ENCODE measurements around the gene MYCBP2.

The MYCBP2 gene

GRCh38 chr13:77084755-77085154 is 242.1 kb downstream of the MYCBP2 start:
- no peak for DNase-seq

GRCh38 chr13:77079902-77080413 is 246.9 kb downstream of the MYCBP2 start:
- DNase-seq: no peak

GRCh38 chr13:77067519-77067918 is 259.4 kb downstream of the MYCBP2 start:
- no peak for DNase-seq

- DNase-seq: no peak
These were observed 261.3 kb downstream of the MYCBP2 start for GRCh38 chr13:77065461-77066147.

GRCh38 chr13:77062097-77062496 is 264.8 kb downstream of the MYCBP2 start:
- no peak for DNase-seq

- no peak for DNase-seq
These were observed 265.5 kb downstream of the MYCBP2 start for GRCh38 chr13:77061362-77061761.

GRCh38 chr13:77056886-77057285 is 270.0 kb downstream of the MYCBP2 start:
- DNase-seq: no peak

- DNase-seq: no peak
These were observed 270.5 kb downstream of the MYCBP2 start for GRCh38 chr13:77056382-77056781.

GRCh38 chr13:77055158-77055557 is 271.7 kb downstream of the MYCBP2 start:
- no peak for DNase-seq

GRCh38 chr13:77053192-77053591 is 273.7 kb downstream of the MYCBP2 start:
- no peak for DNase-seq

- no peak for DNase-seq
These were observed 278.2 kb downstream of the MYCBP2 start for GRCh38 chr13:77048681-77049080.

- no peak for DNase-seq
These were observed 279.1 kb downstream of the MYCBP2 start for GRCh38 chr13:77047649-77048343.

GRCh38 chr13:77042566-77043177 is 284.2 kb downstream of the MYCBP2 start:
- no peak for DNase-seq

- DNase-seq: no peak
These were observed 286.1 kb downstream of the MYCBP2 start for GRCh38 chr13:77040835-77041234.

- DNase-seq: no peak
These were observed 286.8 kb downstream of the MYCBP2 start for GRCh38 chr13:77040076-77040475.

GRCh38 chr13:77038907-77039480 is 287.9 kb downstream of the MYCBP2 start:
- no peak for DNase-seq

- no peak for DNase-seq
These were observed 290.6 kb downstream of the MYCBP2 start for GRCh38 chr13:77036279-77036678.

- no peak for DNase-seq
These were observed 292.0 kb downstream of the MYCBP2 start for GRCh38 chr13:77034881-77035280.

- no peak for DNase-seq
These were observed 293.1 kb downstream of the MYCBP2 start for GRCh38 chr13:77033717-77034302.

GRCh38 chr13:77031656-77032243 is 295.1 kb downstream of the MYCBP2 start:
- no peak for DNase-seq

GRCh38 chr13:77029436-77029835 is 297.5 kb downstream of the MYCBP2 start:
- DNase-seq: no peak

GRCh38 chr13:77028202-77028601 is 298.7 kb downstream of the MYCBP2 start:
- DNase-seq: no peak

All from right hindlimb (tissue), 1 donor.